Superior temporal gyrus (tissue), 1 donor: ENCODE measurements around the gene MINPP1.

Source experiments
- DNase-seq: peaks from one replicate; pipeline ENCODE4 v3.0.0-alpha.2; 2016; ENCODE audit errors: extremely low spot score

The MINPP1 gene

GRCh38 chr10:87523731-87524130, 19.0 kb downstream of the MINPP1 start:
- DNase-seq = no peak

GRCh38 chr10:87524296-87524695, 19.6 kb downstream of the MINPP1 start:
- DNase-seq = no peak

- no peak for DNase-seq
Observed at GRCh38 chr10:87531908-87532622, 27.4 kb downstream of the MINPP1 start.

GRCh38 chr10:87532696-87533095, 28.0 kb downstream of the MINPP1 start:
- DNase-seq = no peak

GRCh38 chr10:87534173-87534858, 29.6 kb downstream of the MINPP1 start:
- DNase-seq = no peak

GRCh38 chr10:87538092-87539015, 33.7 kb downstream of the MINPP1 start:
- DNase-seq = no peak

GRCh38 chr10:87541114-87541513, 36.4 kb downstream of the MINPP1 start:
- no peak for DNase-seq

- DNase-seq = no peak
Observed at GRCh38 chr10:87544721-87545120, 40.0 kb downstream of the MINPP1 start.

- DNase-seq = no peak
Observed at GRCh38 chr10:87545783-87546182, 41.1 kb downstream of the MINPP1 start.

GRCh38 chr10:87546210-87546609, 41.5 kb downstream of the MINPP1 start:
- no peak for DNase-seq

GRCh38 chr10:87546971-87547413, 42.3 kb downstream of the MINPP1 start:
- DNase-seq = no peak

- no peak for DNase-seq
Observed at GRCh38 chr10:87547734-87548311, 43.1 kb downstream of the MINPP1 start.

GRCh38 chr10:87550741-87551140, 46.0 kb downstream of the MINPP1 start:
- DNase-seq = no peak

GRCh38 chr10:87551326-87551725, 46.6 kb downstream of the MINPP1 start:
- no peak for DNase-seq

- peak; percentile 51 for DNase-seq
Observed at GRCh38 chr10:87552248-87552929, 47.7 kb downstream of the MINPP1 start.

GRCh38 chr10:87557409-87557808, 52.7 kb downstream of the MINPP1 start:
- no peak for DNase-seq

- DNase-seq = no peak
Observed at GRCh38 chr10:87558333-87558732, 53.6 kb downstream of the MINPP1 start.

GRCh38 chr10:87559392-87559791, 54.7 kb downstream of the MINPP1 start:
- no peak for DNase-seq

- DNase-seq = no peak
Observed at GRCh38 chr10:87560495-87561129, 55.9 kb downstream of the MINPP1 start.

- DNase-seq = no peak
Observed at GRCh38 chr10:87562750-87563149, 58.1 kb downstream of the MINPP1 start.

GRCh38 chr10:87565010-87565409, 60.3 kb downstream of the MINPP1 start:
- no peak for DNase-seq
